ENCODE results near the gene RAET1G. TPM values are rescaled to one million over a fixed set of nuclear protein-coding genes. Genes with fewer than 3 reads are reported as not detected.
"Not testable (repeated sequence)": the region's sequence is repeated elsewhere in the genome, so short reads cannot be mapped to it uniquely, and the experiment has no call there.

The RAET1G gene
- under 1 TPM in 7 of 10 donors, not detected in 3; 0.19 to 0.56 (median 0.29) TPM for polyA plus RNA-seq (ENCODE audit: insufficient read length in 10 of 10)
- long read RNA-seq, donor 1, result 0 reads
- long read RNA-seq, donor 2, result 0 reads
- long read RNA-seq, donor 3, result 0 reads
- long read RNA-seq, donor 4, result 0 reads
- long read RNA-seq, donor 5, result 0 reads
- long read RNA-seq, donor 6, result 0 reads
- long read RNA-seq, donor 7, result 0 reads
- long read RNA-seq, donor 8, result 0 reads
- long read RNA-seq, donor 9, result 0 reads

GRCh38 chr6:149922642-149923326, at the start of gene RAET1G:
Gene RAET1G, minus strand, starts transcription at chr6:149923121. Its CDS starts 111 bp downstream, at chr6:149923010.
- DNase-seq, result peak; percentile 90 to 95 (median 92)

GRCh38 chr6:149969635-149970034, 46.7 kb upstream of the RAET1G start:
- DNase-seq, result no peak

GRCh38 chr6:149968909-149969308, 46.0 kb upstream of the RAET1G start:
- DNase-seq, result not testable (repeated sequence)

- DNase-seq, result not testable (repeated sequence)
These were observed 45.1 kb upstream of the RAET1G start for GRCh38 chr6:149967999-149968398.

- no peak for DNase-seq
These were observed 44.7 kb upstream of the RAET1G start for GRCh38 chr6:149967591-149967990.

- DNase-seq, result not testable (repeated sequence)
These were observed 43.4 kb upstream of the RAET1G start for GRCh38 chr6:149966319-149966718.

GRCh38 chr6:149965194-149966020, 42.5 kb upstream of the RAET1G start:
- peak in 2 of 3 donors; percentile 52 to 75 for DNase-seq

- peak in 2 of 3 donors; percentile 24 to 69 for DNase-seq
These were observed 41.6 kb upstream of the RAET1G start for GRCh38 chr6:149964308-149965193.

- peak; percentile 89 to 92 (median 89) for DNase-seq
These were observed 40.8 kb upstream of the RAET1G start, which contains the start of gene ULBP1 for GRCh38 chr6:149963462-149964307. Gene ULBP1, plus strand, starts transcription at chr6:149963943. Its CDS starts 107 bp downstream, at chr6:149964050.

- peak in 1 of 3 donors; percentile 35 for DNase-seq
These were observed 40.2 kb upstream of the RAET1G start for GRCh38 chr6:149963212-149963461.

GRCh38 chr6:149962461-149963211, 39.7 kb upstream of the RAET1G start:
- DNase-seq, result no peak

- no peak for DNase-seq
These were observed 39.0 kb upstream of the RAET1G start for GRCh38 chr6:149961728-149962425.

GRCh38 chr6:149960488-149960887, 37.6 kb upstream of the RAET1G start:
- no peak for DNase-seq

GRCh38 chr6:149959806-149960205, 36.9 kb upstream of the RAET1G start:
- DNase-seq, result not testable (repeated sequence)

- DNase-seq, result not testable (repeated sequence)
These were observed 35.2 kb upstream of the RAET1G start for GRCh38 chr6:149958124-149958523.

- DNase-seq, result not testable (repeated sequence)
These were observed 32.9 kb upstream of the RAET1G start for GRCh38 chr6:149955654-149956317.

- DNase-seq, result peak in 1 of 3 donors; percentile 29
These were observed 32.2 kb upstream of the RAET1G start for GRCh38 chr6:149954984-149955653.
